ENCODE data around the gene CFAP77.
"Not testable (repeated sequence)": the region's sequence is repeated elsewhere in the genome, so short reads cannot be mapped to it uniquely, and the experiment has no call there.

CFAP77 gene

GRCh38 chr9:132370592-132370991 lies 39.4 kb upstream of the CFAP77 start:
- H3K27ac ChIP-seq: no peak overlapping the region
- DNase-seq (ENCODE audit: low spot score): no peak
- TF ChIP-seq, protein P1, sequence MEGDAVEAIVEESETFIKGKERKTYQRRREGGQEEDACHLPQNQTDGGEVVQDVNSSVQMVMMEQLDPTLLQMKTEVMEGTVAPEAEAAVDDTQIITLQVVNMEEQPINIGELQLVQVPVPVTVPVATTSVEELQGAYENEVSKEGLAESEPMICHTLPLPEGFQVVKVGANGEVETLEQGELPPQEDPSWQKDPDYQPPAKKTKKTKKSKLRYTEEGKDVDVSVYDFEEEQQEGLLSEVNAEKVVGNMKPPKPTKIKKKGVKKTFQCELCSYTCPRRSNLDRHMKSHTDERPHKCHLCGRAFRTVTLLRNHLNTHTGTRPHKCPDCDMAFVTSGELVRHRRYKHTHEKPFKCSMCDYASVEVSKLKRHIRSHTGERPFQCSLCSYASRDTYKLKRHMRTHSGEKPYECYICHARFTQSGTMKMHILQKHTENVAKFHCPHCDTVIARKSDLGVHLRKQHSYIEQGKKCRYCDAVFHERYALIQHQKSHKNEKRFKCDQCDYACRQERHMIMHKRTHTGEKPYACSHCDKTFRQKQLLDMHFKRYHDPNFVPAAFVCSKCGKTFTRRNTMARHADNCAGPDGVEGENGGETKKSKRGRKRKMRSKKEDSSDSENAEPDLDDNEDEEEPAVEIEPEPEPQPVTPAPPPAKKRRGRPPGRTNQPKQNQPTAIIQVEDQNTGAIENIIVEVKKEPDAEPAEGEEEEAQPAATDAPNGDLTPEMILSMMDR (conservative IDR thresholded peaks at IDR 0.05; ENCODE audit: low read depth): no peak
- POLR2A ChIA-PET (ENCODE audit: low non-redundant PET): no interaction called here
- CTCF ChIA-PET: interaction anchor here (0.7 kb wide), 1 partner anchor 489 kb away, joined by 6 read pairs; no protein-coding TSS in a partner anchor

DNA sequence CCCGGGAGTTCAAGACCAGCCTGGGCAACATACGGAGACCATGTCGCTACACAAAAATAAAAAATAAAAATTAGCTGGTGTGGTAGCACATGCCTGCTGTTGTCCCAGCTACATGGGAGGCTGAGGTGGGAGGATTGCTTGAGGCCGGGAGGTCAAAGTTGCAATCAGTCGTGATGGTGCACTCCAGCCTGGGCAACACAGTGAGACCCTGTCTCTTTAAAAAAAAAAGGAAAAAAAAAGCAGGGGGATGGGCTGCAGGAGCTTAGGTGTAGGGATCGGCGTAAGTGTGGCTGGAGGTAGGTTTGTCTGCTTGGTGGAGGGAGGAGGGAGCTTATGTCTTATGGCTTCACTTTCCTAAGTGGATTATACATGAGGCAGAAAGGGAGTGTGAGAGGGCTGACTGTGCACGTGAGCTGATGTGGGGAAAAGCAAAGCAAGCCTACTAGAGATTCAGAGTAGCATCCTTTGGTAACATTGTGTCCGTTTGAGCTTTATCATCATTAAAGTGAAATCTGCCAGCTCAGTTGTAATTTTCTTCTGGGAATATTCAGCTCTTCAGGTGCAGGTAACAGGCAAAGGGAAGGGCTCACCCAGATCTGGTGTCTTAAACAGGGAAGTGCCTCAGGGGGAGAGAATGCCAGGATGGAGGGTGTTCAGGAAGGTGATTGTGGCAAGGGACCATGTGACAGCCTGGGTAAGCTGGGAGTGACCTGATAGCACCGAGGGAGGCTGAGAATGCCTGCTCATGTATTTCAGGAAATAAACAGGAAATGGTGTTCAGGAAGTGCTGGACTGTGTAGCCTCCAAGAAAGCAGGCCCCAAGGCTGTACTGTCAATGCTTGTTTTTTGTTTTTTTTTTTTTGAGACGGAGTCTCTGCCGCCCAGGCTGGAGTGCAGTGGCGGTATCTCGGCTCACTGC lies 37.6 kb upstream of the CFAP77 start:
- ChIA-PET POLR2A (ENCODE audit: low non-redundant PET) (interaction anchor here (0.7 to 1.2 kb wide), 2 partner anchors 25 to 300 kb away, joined by 3 to 4 read pairs; no protein-coding TSS in a partner anchor), CTCF (interaction anchor here (0.5 to 0.6 kb wide), 6 partner anchors 15 to 610 kb away, joined by 3 to 7 read pairs (median 3); no protein-coding TSS in a partner anchor)
- TF ChIP-seq, protein P1 (conservative IDR thresholded peaks at IDR 0.05; ENCODE audit: low read depth): no peak
- H3K27ac ChIP-seq: peak overlapping the region; percentile 5; the same call in 1 of the 2 replicates
- DNase-seq (ENCODE audit: low spot score): no peak

- CTCF ChIA-PET; H3K27ac ChIP-seq; DNase-seq (ENCODE audit: low spot score); POLR2A ChIA-PET (ENCODE audit: low non-redundant PET): not testable (repeated sequence)
Measured at GRCh38 chr9:132377769-132378168, 32.2 kb upstream of the CFAP77 start.

GRCh38 chr9:132378416-132378815 lies 31.6 kb upstream of the CFAP77 start:
- POLR2A ChIA-PET (ENCODE audit: low non-redundant PET); CTCF ChIA-PET; H3K27ac ChIP-seq; DNase-seq (ENCODE audit: low spot score): not testable (repeated sequence)

DNA sequence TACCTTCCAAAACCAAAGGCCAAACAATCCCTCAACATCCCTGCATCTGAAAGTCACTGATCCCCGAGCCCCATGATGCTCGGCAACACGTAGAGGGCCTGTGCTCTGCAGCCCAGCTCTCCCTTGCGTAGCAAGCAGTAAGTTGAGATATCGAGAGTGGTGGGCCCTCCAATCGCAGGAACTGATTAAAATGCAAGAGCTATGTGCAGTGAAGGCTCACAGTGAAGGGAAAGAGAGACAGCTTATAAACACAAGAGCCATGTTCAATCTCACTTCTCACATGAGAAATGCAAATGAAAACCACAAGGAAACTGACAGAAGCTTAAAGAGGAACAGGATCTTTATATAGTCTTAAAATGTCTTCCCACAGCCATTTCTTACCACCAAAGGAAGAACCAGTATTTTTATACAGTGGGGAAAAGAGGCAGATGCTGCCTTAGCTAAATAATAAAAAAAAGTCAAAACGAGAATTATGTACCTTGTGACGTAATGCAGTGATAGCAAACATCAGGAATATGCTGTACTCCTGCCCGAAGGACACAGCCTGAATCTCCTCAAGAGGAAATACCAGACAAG lies 28.0 kb upstream of the CFAP77 start:
- CTCF ChIA-PET: interaction anchor here (0.5 to 0.6 kb wide), 2 partner anchors 39 to 193 kb away, joined by 4 to 5 read pairs; no protein-coding TSS in a partner anchor
- no peak for DNase-seq (ENCODE audit: low spot score)
- POLR2A ChIA-PET (ENCODE audit: low non-redundant PET): no interaction called here
- TF ChIP-seq, protein P1 (conservative IDR thresholded peaks at IDR 0.05; ENCODE audit: low read depth): no peak
- H3K27ac ChIP-seq: no peak overlapping the region

DNA sequence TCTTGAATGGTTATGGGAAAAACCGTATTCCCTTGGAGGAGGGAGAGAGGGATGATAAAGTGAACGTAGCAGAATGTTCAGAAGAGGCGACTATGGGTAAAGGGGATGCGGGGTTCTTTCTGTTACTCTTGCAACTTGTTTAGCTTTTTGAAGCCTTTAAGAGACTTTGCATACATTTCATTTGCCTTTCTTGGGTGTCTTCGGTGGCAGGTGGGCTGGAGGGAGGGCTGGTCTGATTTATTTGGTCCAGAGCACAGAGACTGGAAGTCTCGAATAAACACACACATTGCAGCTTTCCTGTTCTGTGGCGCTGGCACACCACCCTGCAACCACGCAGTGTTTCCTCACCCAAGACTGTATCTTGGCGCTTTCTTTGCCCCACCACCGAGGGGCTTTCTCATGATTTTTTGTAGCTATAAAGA lies 26.5 kb upstream of the CFAP77 start:
- H3K27ac ChIP-seq: no peak overlapping the region
- ChIA-PET POLR2A (ENCODE audit: low non-redundant PET) (no interaction called here), CTCF (interaction anchor here (0.6 kb wide), 1 partner anchor 1226 kb away, joined by 3 read pairs; no protein-coding TSS in a partner anchor)
- no peak for DNase-seq (ENCODE audit: low spot score)
- TF ChIP-seq, protein P1 (conservative IDR thresholded peaks at IDR 0.05; ENCODE audit: low read depth): no peak

DNA sequence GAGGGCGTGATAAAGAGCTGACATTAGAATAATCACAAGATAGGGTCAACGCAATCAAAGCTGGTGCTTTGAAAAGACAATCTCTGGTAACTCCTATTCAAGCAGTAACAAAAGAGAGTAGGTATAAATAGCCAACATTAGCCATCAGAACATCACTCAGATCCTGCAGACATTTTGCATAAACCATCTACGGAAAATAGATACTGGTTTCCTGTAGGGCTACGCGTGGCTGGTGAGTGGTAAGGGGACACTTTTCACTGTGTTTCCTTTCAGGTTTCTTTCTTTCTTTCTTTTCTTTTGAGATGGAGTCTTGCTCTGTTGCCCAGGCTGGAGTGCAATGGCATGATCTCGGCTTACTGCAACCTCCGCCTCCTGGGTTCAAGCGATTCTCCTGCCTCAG lies 25.6 kb upstream of the CFAP77 start:
- TF ChIP-seq, protein P1 (conservative IDR thresholded peaks at IDR 0.05; ENCODE audit: low read depth): no peak
- no peak for DNase-seq (ENCODE audit: low spot score)
- H3K27ac ChIP-seq: no peak overlapping the region
- ChIA-PET POLR2A (ENCODE audit: low non-redundant PET) (no interaction called here), CTCF (interaction anchor here (0.6 kb wide), 2 partner anchors 190 to 468 kb away, joined by 4 to 5 read pairs; no protein-coding TSS in a partner anchor)

Measured in RWPE1 (cell line).